Thymus (tissue), 11 donors: ENCODE measurements around the gene RABGAP1L. TPM values are rescaled to one million over a fixed set of nuclear protein-coding genes. Genes with fewer than 3 reads are reported as not detected.

Experiments
- DNase-seq, 9 donors: peaks; one replicate each; pipeline ENCODE4 v3.0.0-alpha.2; 2013; ENCODE audit warnings: low spot score in 9 of 9, low read depth in 6 of 9, missing footprints in 1 of 9
- H3K27ac ChIP-seq, 2 donors: one replicate each; pipeline ENCODE4 v1.5.1; 2013; ENCODE audit warnings: control low read depth in 1 of 2, low read depth in 1 of 2, low read length in 1 of 2, mild to moderate bottlenecking in 1 of 2, moderate library complexity in 1 of 2
- H3K27me3 ChIP-seq, 2 donors: one replicate each; pipeline ENCODE4 v1.5.1; 2013; ENCODE audit warnings: low read length in 1 of 2; ENCODE audit not compliant: control insufficient read depth in 2 of 2, insufficient read depth in 1 of 2
- H3K36me3 ChIP-seq, 2 donors: one replicate each; pipeline ENCODE4 v1.5.1; 2013; ENCODE audit warnings: low read length in 1 of 2, mild to moderate bottlenecking in 1 of 2, moderate library complexity in 1 of 2; ENCODE audit not compliant: control insufficient read depth in 2 of 2, insufficient read depth in 2 of 2
- H3K4me1 ChIP-seq, 2 donors: one replicate each; pipeline ENCODE4 v1.5.1; 2013; ENCODE audit warnings: low read length in 2 of 2; ENCODE audit not compliant: control insufficient read depth in 2 of 2, insufficient read depth in 2 of 2
- H3K4me3 ChIP-seq, 2 donors: one replicate each; pipeline ENCODE4 v1.5.1; 2013; ENCODE audit warnings: low read length in 2 of 2, control low read depth in 1 of 2, mild to moderate bottlenecking in 1 of 2
- H3K9me3 ChIP-seq, 2 donors: one replicate each; pipeline ENCODE4 v1.5.1; 2013; ENCODE audit warnings: low read length in 1 of 2, mild to moderate bottlenecking in 1 of 2; ENCODE audit not compliant: control insufficient read depth in 2 of 2, insufficient read depth in 1 of 2
- WGBS: extraction: QIAGEN DNeasy Blood & Tissue Kit; methylation state at CpG from one replicate; pipeline ENCODE4 v1.1.7; 2013; 5-methylcytosine and 5-hydroxymethylcytosine counted together
- polyA plus RNA-seq: library from polyadenylated mRNA; stranded (reverse); fragments of 200-250 nt; gene quantifications from one replicate; pipeline ENCODE4 v1.2.3, GENCODE V29; 2013
- total RNA-seq: library from RNA; stranded (reverse); fragments of 120-200 nt; gene quantifications from one replicate; pipeline ENCODE4 v1.2.4, GENCODE V29; 2013
- donor health status: healthy.

RABGAP1L gene
- total and polyA plus RNA-seq, 2 donors: 30.6 to 37.4 TPM

DNA sequence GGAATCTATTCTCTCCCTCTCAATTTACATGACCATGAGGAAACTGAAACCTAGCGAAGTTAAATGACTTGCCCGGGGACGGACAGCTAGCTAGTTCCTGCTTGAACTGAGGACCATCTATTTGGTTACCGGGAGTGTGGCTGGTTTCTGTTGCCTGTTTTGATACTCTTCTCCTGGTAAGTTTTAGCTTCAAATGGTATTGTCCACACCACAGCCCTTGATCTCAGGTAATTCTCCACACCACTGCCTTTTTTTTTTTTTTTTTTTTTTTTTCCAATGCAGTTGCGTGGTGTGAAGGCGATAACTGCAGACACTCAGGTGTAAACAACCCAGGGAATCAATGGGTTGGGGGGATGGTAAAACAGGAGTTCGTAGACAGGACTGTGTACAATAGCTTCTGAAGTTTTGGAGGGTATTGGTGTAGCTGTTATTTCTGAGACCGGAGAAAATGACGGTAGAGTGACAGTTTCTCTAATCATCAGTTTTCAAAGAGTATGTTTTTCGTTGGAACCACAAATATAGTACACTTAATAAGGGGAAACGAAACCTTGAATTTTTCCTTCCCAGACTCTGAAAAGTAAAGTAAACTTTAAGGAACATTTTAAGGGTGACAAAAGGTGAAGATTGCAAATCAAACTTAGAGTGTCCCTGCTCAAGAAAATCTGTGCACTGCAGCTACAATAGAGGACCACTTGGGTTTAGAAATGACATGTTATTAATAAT lies 715.2 kb downstream of the RABGAP1L start:
- Histone ChIP-seq H3K27me3 (no peaks in the 10 kb centered on the region), H3K9me3 (no peaks in the 10 kb centered on the region), H3K27ac (no peak overlapping the region), H3K4me1 (peaks cover 2 to 3% of the 10 kb centered on the region in 2 donors), H3K36me3 (no peaks in the 10 kb centered on the region), H3K4me3 (peak overlapping the region in 1 of 2 donors; percentile 17)
- peak in 2 of 9 donors; percentile 4 to 14 for DNase-seq
- 33% methylated on average over 11 of the region's 11 CpGs for WGBS

DNA sequence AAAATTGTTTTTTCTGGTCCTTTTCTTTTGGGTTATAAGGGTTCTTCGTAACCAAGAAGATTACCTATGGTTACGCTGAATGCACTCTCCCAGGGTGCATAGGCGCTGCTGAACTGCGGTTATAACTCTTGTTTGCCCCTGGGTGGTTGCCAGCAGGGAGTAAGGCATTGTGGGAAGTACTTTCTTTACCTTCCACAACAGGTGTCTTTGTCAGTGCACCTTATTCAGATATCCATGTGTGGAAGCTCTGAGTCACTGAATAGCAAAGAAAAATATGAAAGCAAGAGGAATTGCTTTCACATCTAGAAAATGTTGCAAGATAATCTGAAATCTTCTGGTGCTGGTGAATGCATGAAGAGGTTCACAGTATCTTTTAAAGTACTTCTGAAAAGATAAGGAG lies 716.0 kb downstream of the RABGAP1L start:
- Histone ChIP-seq H3K4me1 (peaks cover 2 to 3% of the 10 kb centered on the region in 2 donors), H3K27me3 (no peaks in the 10 kb centered on the region), H3K27ac (no peak overlapping the region), H3K36me3 (no peaks in the 10 kb centered on the region), H3K9me3 (no peaks in the 10 kb centered on the region), H3K4me3 (no peak overlapping the region)
- WGBS: 59% methylated on average over 4 of the region's 4 CpGs
- DNase-seq: peak in 2 of 9 donors; percentile 2 to 30

DNA sequence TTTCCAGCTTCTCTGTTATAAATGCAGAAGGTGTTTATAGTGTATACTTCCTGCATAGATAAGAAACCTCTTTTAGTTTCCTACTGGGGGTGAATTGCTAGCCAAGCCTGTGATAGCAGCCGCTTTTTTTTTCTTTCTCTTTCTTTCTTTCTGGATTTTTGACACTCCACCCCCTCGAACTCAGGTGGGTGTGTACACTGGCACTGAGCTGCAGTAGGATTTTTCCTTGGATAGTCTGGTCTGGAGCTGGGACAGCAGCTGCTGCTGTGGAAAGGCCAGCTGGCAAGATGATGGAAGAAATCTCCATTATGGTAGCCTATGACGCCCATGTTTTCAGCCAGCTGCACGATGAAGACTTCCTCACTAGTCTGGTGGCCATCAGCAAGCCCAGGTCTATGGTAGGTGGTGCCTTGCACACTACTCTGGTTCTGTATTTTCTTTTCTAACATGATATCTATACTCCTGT lies 717.9 kb downstream of the RABGAP1L start:
- no peaks in the 10 kb centered on the region for H3K27me3 ChIP-seq
- peaks cover 2 to 3% of the 10 kb centered on the region in 2 donors for H3K4me1 ChIP-seq
- no peak for DNase-seq
- H3K9me3 ChIP-seq: no peaks in the 10 kb centered on the region
- H3K27ac ChIP-seq: no peak overlapping the region
- no peak overlapping the region for H3K4me3 ChIP-seq
- WGBS: 87% methylated on average over 4 of the region's 4 CpGs
- no peaks in the 10 kb centered on the region for H3K36me3 ChIP-seq

DNA sequence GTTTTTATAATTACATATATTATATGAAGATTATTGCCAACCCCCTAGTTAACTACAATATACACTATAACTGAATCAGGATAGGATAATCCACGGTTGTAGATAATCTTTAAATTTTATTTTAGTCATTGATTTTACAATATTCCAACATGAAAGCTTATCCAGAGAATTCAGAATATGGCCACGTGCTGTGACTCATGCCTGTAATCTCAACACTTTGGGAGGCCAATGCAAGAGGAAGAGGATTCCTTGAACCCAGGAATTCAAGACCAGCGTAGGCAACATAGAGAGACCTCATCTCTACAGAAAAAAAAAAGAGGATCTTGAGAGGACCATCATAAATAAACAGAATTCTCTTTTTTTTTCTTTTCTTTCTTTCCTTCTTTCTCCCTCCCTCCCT lies 720.9 kb downstream of the RABGAP1L start:
- H3K27me3 ChIP-seq: no peaks in the 10 kb centered on the region
- no peaks in the 10 kb centered on the region for H3K36me3 ChIP-seq
- peaks cover 2 to 3% of the 10 kb centered on the region in 2 donors for H3K4me1 ChIP-seq
- H3K27ac ChIP-seq: no peak overlapping the region
- no peaks in the 10 kb centered on the region for H3K9me3 ChIP-seq
- 99% methylated on average over 3 of the region's 3 CpGs for WGBS
- DNase-seq: no peak
- H3K4me3 ChIP-seq: no peak overlapping the region

DNA sequence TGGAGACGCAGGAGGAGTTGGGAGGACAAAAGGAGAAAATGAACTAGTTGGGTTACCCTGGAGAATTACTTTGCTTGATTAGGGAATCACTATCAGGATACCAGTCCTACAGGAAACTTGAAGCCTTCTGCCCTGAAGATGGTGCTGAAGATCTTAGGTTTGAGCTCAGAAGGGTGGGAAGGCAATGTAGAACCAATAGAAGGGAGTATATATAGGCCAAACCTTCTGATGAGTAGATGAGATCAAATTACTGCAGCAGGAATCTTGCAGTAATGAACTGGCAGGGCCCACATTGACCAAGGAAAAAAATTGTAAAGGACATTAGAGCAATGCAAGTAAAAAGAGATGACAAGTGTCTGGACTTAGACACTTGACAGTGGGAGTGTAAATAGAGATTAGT lies 724.1 kb downstream of the RABGAP1L start:
- H3K27ac ChIP-seq: no peak overlapping the region
- H3K4me3 ChIP-seq: no peak overlapping the region
- no peaks in the 10 kb centered on the region for H3K4me1 ChIP-seq
- H3K27me3 ChIP-seq: no peaks in the 10 kb centered on the region
- no peak for DNase-seq
- H3K9me3 ChIP-seq: no peaks in the 10 kb centered on the region
- H3K36me3 ChIP-seq: no peaks in the 10 kb centered on the region
- WGBS: 96% methylated on average over 1 of the region's 1 CpG

DNA sequence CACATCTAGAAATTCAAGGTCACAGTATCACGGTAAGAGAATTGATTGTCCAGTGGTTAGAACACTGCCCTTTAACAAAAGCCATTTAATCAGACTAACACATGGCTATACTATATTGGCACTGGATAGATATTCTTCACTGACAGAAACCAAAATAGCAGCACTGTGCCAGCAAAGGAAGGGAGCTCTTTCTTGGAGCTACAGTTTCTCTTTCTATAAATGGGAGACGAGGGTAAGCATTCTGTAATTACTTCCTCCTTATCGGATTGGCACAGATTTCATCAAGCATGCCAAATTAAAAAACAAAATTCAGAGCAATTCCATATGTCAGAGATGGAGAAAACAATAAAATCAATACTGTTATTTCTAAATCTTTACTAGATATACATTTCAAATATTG lies 724.7 kb downstream of the RABGAP1L start:
- no peaks in the 10 kb centered on the region for H3K36me3 ChIP-seq
- H3K27ac ChIP-seq: no peak overlapping the region
- H3K9me3 ChIP-seq: no peaks in the 10 kb centered on the region
- WGBS: 66% methylated on average over 3 of the region's 3 CpGs
- H3K4me1 ChIP-seq: no peaks in the 10 kb centered on the region
- H3K4me3 ChIP-seq: no peak overlapping the region
- no peaks in the 10 kb centered on the region for H3K27me3 ChIP-seq
- no peak for DNase-seq

DNA sequence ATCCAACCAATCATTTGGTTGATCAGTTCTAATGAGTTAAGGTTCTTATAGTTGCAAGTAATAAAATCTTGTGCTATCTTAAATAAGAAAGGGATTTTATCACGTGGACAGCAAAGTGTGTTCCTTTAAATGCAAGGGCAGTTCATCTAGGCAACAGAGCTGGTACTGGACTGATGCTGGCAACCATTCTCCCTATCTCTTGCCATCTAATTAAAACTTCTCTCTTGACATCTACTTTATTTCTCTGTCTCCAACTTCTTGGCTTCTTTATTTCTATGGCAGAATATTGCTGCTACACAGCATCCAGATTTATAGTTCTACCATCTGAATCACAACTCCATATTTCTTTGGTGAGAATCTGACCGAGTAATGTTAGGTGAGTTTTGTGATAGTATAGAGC lies 725.2 kb downstream of the RABGAP1L start:
- Histone ChIP-seq H3K27ac (no peak overlapping the region), H3K9me3 (no peaks in the 10 kb centered on the region)

DNA sequence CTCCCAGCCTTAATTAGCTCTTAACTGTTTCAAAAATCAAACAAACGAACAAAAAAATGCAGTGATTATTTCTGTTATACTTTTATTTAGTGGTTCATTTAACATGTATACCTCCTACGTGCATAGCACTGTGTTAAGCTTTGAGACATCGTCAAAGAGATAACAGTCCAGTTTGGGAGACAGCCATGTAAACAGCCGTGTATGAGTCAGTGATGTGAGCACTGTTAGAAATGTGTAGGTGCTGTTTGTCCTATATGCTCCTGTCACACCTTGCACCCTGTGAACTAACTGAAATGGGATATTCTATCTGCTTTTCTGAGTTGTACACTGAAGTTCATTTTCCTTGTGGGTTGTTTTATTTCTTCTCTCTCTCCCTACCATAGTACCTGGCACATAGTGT lies 730.7 kb downstream of the RABGAP1L start:
- Histone ChIP-seq H3K9me3 (no peaks in the 10 kb centered on the region), H3K27ac (no peak overlapping the region), H3K4me1 (no peaks in the 10 kb centered on the region), H3K36me3 (no peaks in the 10 kb centered on the region), H3K4me3 (no peak overlapping the region), H3K27me3 (no peaks in the 10 kb centered on the region)
- WGBS: 99% methylated on average over 4 of the region's 4 CpGs
- no peak for DNase-seq

More for the DNA sequence above, 725.2 kb downstream of the RABGAP1L start:
- 97% methylated on average over 2 of the region's 2 CpGs for WGBS
- H3K4me3 ChIP-seq: no peak overlapping the region
- no peaks in the 10 kb centered on the region for H3K4me1 ChIP-seq
- H3K36me3 ChIP-seq: no peaks in the 10 kb centered on the region
- DNase-seq: no peak
- H3K27me3 ChIP-seq: no peaks in the 10 kb centered on the region

DNA sequence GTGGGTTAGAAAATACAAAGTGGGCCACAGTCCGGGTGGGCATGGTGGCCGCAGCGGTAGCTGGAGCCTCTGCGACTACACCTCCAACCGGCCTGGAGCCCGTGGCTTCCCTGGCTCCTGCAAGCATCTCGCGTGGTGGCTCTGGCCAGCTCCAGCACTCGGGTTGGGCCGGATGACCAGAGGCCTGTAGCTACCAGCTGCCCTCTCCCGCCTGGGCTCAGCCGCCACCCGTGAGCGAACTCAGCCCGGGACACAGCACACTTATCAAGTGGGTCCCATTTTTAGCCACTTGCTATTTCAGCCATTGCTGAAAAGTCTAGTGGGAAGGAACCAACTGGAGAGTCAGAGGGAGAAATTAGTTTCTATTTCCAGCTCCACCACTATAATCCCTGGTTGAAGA lies 732.7 kb downstream of the RABGAP1L start:
- Histone ChIP-seq H3K4me3 (no peak overlapping the region), H3K27me3 (no peaks in the 10 kb centered on the region), H3K36me3 (no peaks in the 10 kb centered on the region), H3K4me1 (no peaks in the 10 kb centered on the region), H3K27ac (no peak overlapping the region), H3K9me3 (no peaks in the 10 kb centered on the region)
- no peak for DNase-seq
- 98% methylated on average over 15 of the region's 15 CpGs for WGBS
